Hippocampal formation (tissue), 2 donors: ENCODE results near the gene ETFBKMT.

Experiments
- DNase-seq, 2 donors: peaks; one replicate each; lab custom pipeline; 2025; lab: John Stamatoyannopoulos, UW

ETFBKMT gene, protein sequence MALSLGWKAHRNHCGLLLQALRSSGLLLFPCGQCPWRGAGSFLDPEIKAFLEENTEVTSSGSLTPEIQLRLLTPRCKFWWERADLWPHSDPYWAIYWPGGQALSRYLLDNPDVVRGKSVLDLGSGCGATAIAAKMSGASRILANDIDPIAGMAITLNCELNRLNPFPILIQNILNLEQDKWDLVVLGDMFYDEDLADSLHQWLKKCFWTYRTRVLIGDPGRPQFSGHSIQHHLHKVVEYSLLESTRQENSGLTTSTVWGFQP

DNA sequence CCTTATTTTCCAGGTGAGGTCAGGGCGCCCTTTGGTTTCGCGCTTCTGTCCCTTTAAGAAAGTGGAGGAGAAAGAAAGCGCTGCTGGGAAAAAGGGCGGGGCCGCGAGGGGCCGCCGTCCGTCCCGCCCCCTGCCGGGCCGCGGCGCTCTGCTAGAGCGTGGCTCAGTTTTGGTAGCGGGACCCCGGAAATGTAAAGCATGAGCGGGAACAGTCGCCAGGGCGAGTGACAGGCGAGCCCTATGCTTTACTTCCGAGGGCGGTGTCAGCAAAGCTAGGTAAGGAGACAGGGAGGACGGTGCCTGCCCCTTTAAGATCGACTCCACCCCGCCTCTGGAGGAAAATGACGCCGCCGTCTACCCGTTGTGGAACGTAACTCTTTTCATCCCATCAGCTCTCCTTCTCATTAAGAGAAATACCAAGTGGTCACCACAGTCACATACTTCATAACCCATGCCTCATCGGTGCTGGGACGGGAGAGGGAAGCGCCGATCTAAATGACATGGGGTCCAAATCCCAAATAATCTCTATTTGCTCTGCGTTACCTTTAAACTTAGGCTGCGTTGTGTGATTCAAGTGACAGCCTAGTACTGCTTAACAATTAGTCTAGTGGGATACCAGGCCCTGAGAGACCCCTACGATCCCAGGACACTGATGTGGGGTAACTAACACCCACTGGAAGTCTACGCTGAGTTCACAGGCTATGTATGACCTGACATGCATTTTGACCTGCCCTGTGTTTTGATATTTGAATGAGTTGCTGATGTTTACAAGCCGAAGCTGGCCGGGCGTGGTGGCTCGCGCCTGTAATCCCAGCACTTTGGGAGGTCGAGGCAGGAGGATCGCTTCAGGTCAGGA, at the start of gene ETFBKMT:
Gene ETFBKMT (plus strand): TSS at position 602 of the 856 bp plus-strand sequence. CDS start 2,266 bp downstream, outside the sequence.
- DNase-seq, result peak; percentile 95 to 97

DNA sequence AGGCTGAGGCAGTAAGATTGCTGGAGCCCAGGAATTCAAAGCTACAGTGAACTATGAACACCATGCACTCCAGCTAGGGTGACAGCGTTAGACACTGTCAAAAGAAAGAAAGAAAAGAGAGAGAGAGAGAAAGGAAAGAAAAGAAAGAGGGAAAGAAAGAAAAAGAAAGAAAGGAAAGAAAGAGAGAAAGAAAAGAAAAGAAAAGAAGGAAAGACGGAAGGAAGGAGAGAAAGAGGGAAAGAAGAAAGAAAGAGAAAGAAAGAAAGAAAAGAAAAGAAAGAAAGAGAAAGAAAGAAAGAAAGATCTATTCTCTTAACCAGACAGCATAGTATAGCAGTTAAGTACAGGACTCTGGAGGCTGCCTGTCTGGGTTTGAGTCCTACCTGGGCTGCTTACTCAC, 46.7 kb upstream of the ETFBKMT start:
- DNase-seq, result no peak

DNA sequence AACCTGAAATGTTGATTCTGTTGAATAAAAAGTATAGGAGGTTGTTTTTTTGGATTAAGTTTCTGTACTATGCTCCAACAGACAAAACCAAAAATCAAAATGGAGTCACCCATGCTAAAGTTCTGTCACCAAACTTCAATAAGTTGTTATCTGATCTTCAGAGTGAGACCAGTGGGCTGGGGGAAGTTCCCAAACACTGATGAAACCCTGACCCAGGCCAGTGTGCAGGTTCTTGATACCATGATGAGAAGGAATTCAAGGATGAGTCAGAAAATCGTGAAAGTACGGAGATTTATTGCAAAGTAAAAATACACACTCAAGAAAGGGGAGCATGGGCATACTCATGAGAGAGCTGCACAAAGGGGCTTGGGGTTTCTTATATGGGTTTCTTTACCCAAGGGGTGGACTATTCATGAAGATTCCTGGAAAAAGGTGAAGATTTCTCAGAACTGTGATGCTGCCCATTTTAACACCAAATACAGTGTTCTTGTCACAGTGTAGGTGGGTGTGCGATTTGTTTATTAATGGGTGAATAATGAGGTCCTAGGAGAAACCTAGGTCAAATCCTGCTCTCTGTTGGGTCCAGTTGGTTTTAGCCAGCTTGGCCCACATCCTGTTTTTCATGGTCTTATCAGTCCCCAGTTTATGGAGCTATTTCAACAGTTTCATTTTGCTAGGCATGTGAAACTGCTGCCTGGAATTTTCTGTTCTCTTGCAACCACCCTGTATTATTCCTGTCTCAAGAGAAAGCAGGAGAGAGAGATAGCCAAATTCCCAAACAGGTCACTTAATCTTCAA, 41.1 kb upstream of the ETFBKMT start:
- DNase-seq, result no peak

DNA sequence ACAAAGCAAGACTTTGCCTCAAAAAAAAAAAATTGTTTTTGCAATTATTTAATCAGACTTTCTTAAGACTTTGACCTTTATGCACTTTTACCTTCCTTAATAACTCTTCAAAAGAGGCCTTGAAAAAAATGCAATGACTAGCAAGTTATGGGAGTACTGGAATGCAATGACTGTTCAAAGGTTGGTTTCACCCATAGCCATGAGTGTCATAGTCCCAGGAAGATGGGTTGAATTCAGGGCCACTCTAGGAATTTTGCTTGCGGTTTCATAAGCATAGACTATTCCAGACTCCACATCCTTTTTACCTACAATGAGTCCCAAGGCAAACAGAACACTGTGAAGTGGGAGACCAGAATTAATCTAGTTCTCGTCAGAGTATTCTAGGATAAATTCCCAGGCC, 39.2 kb upstream of the ETFBKMT start:
- DNase-seq, result no peak

DNA sequence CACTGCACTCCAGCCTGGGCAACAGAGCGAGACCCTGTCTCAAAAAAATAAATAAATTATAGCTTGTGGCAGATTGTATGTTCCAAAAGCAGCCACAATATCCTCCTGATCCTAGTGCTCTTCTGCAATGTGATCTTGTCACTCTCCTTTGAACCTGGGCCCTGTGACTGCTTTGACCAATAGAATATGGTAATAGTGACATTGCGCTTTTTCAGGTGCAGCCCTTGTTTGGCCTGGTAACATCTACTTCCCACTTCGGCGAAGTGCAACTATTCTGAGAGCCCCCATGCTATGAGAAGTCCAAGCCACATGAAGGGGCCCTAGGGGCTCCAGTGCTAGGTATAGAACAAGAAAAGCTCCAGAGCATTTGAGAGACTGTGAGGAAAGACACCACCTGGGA, 37.5 kb upstream of the ETFBKMT start:
- DNase-seq, result no peak

DNA sequence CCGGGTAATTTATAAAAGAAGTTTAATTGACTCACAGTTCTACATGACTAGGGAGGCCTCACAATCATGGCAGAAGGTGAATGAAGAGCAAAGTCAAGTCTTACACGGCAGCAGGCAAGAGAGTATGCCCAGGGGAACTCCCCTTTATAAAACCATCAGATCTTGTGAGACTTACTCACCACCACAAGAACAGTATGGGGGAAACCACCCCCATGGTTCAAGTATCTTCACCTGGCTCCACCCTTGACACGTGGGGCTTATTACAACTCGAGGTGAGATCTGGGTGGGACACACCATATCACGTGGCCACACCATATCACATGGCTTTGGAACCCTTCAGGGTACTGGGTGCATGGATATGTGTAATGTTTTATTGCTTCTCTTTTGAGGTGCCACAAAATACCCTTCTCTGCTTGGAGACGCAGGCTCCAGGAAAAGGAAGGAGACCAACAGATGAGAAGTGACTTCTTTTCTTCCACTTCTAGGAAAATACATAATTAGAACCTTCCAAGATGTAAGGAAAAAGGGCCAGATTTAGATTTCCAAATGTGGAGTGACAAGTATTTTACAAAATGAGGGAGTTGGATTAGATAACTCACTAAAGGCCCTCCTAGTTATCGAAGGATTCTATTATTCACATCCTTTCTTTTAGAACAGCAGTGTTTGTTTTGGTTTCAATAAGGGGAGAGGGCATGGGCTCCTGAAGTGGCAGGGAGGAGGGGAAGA, 33.1 kb upstream of the ETFBKMT start:
- no peak for DNase-seq

DNA sequence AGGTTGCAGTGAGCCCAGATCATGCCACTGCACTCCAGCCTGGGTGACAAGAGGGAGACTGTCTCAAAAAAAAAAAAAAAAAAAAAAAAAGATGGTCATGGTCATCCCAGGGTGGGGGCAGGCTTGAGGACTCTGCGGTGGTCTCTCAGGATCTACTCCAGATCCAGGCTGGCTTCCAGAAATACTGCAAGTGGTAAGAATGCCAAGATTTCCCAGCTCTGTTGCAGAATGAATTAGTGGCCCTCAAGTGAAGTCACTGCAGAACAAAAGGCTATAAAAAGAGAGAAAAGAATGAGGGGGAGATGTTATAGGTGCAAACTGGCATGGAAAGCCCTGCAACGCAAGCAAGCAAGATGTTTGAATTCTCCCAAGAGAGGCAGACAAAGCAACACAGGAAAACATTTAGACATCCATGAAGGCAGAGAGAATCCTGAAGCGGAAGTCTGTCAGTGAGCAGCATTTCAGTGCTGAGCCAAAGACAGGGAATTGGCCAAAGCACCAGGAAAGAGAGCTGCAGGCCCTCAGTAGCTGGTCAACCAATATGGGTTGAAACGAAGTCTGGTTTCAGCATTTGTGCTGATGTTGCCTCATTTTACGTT, 31.9 kb upstream of the ETFBKMT start:
- DNase-seq, result no peak

DNA sequence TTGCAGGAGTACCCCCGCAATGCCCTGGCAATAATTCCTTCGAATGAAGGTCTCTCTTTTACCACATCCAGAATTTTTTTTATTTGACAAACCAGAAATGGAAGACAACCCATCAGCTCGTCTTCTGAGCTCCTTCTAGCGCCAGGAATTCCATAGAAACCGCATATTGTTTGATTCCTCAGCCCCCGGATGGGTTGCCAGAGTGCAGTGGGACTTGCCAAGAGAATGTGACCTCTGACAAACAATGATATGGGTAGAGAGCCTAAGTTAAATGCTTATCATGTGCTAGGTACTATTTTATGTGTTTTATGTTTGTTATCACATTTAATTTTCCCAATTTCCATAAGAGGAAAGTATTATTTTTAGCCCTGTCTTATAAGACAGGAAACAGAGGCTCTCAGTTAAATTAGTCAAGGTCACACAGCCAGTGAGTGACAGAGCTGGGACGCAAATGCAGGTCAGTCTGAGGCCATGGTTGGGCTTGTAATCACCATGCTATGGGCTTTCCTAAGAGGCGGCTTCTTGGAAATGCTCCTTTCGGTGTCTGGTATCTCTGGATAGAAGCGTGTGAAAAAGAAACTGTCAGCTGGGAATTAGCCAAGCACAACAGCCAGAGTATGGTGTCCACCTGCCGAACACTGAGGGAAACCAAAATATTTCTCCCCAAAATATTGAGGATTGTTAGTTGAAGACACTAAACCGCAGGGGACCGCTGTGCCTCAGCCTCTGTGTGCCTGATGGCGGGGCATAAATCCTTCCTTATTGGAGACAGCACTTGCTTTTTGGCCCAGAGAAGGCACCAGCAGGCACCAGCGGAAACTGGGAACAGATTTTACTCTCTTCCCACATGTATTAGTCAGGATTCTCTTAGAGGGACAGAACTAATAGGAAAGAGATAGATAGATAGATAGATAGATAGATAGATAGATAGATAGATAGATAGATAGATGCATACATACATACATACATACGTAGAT, 29.4 kb upstream of the ETFBKMT start:
- no peak for DNase-seq

DNA sequence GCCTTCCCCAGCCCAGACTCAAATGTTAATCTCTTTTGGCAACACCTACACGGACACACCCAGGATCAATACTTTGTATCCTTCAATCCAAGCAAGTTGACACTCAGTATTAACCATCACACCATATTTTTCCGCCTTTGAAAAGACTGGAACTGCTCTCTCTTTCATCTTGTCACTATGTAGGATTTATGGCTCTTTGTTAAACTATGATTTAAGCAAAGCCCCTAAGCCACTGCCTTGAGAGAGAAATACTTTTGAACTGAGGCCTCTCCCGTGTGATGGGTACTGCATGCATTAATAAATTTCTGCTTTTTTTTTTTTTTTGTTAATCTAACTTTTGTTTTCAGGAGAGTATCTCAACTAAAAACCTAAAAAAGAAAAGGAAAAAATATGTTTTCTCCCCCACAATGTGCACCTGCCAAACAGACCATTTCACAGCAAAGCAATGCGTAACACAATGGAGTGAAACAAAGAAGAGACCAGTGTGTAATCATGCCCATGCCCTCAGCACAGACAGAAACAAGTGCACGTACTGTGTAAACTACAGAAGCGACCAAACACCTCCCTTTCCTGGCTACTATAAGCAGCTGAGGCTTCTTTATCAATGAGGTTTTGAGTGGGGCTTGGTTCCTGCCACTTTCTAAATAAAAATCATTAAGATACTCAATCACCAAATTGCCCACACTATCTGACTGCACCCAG, 28.3 kb upstream of the ETFBKMT start:
- no peak for DNase-seq

DNA sequence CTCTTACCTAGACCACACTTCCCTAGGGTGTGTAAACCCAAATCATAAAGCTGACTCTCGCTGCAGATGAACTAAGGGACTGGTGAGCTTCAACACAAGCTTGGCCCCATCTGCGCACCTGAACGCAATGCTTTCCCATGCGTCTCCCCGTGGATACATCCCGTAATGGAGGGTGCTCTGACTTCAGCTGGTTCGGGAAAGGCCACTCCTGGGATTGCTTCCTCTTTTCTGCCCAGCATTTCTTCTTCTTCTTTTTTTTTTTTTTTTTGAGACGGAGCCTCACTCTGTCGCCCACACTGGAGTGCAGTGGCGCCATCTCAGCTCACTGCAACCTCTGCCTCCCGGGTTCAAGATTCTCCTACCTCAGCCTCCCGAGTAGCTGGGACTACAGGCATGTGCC, 27.7 kb upstream of the ETFBKMT start:
- no peak for DNase-seq

DNA sequence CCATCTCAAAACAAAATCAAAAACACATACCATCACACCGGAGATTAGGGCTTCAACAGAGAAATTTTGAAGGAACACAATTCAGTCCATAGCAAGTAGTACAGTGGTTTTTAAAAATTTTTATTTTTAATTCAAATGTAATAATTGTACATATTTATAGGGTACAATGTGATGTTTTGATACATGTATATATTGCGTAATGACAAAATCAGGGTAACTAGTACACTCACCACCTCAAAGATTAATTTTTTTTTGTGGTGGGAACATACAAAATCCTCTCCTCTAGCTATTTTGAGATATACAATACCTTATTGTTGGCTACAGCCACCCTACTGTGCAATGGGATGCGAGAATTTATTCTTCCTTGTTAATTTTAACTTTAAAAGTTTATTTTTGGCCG, 26.0 kb upstream of the ETFBKMT start:
- DNase-seq, result no peak

DNA sequence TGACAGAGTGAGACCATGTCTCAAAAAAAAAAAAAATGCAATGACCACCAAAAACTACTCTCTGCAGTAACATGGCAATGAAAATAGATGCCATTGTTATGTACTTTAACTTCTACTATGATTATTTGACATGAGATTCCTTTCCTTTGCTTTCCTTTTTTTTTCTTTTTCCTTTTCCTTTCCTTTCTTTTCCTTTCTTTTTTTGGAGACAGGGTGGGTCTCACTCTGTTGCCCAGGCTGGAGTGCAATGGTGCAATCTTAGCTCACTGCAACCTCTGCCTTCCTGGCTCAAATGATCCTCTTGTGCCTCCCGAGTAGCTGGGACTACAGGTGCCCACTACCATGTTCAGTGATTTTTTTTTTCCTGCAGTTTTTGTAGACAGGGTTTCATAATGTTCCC, 24.9 kb upstream of the ETFBKMT start:
- no peak for DNase-seq

DNA sequence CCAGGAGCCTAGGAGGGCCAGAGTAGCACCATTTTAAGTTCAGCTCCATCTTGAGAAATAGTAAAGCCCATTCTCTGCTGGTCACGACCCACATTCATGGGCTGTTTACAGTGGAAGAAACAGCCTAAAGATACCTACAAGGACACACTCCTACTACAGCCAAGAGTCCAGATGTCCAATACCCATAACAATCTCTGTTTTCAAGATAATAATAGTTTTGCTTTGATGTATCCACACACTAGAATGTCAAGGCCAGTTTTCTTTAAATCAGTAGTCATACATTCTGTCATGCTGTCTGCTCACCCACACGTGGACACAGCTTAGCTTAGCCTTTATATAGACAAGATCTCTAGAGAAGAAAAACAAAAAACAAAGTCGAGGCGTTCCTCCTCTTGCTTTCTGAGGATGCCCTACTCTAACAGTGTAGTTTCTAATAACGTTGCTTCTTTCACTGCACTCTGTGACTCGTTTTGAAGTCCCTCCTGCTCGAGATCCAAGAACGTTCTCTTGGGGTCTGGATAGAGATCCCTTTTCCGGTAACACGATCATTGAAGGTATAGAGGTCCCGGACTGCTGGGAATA, 17.9 kb upstream of the ETFBKMT start:
- no peak for DNase-seq

DNA sequence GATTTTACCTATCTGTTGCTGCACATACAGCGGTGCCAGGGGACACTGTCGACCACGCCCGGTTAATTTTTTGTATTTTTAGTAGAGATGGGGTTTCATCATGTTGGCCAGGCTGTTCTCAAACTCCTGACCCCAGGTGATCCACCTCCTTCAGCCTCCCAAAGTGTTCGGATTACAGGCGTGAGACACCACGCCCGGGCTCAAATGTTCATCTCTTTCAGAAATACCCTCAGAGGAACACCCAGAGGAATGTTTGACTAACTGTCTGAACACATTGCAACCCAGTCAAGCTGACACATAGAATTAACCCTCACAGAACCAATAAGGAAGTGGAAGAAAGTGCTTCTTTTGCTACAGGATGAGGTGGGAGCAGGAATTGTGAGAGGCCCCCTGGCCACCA, 15.0 kb upstream of the ETFBKMT start:
- DNase-seq, result no peak

DNA sequence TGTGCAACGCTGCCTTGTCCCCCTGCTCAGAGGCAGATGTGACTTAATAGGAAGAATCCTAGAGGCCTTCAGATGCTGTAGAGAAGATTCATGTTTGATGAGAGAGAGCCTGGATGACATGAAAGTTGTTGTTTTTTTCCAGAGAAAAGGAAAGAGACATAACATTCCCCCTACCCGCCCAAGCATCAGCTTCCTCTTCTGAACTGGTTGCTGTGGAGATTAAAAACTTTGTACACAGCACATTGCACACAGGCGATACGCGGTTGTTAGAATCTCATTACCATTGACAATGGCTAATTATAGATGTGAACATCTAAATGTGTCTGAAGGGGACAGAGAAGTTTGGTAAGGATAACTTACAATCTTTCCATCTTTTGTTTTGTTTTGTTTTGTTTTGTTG, 13.6 kb upstream of the ETFBKMT start:
- DNase-seq, result no peak

DNA sequence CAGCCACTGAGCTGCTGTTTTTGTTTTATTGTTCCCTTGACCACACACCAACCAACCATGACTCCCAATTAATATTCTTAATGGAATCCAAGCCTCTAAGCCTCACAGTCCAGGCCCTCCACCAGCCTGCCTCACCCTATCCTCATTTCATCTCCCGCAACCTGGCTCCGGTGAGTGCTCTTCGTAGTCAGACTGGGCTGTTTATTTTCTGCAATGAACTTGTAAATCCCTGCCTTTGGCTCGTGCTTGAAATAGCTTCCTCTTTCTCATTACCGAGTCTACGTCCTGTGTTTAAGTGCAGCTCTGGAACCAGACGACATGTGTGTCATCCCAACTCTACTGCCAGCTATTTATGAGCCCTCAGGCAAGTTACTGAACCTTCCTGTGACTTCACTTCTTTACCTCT, 12.4 kb upstream of the ETFBKMT start:
- DNase-seq, result no peak

DNA sequence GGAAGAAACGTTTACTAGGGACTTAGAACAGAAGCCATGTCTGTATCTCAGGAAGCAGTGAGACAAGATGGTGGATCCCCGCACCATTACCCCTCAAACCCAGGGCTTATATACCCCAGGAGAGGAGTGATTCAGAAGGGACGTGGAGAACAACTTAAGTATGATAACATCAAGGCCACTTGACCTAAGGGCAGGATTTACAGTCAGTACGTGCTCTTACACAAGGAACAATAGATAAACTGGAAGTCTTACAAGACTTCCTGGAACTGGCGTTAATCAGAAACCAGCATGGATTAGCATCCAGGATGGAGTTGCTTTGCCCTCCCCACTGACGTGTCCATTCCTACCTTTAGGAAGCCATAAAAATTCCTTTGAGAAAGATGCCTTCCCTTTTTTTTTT, 8.6 kb upstream of the ETFBKMT start:
- DNase-seq, result no peak

DNA sequence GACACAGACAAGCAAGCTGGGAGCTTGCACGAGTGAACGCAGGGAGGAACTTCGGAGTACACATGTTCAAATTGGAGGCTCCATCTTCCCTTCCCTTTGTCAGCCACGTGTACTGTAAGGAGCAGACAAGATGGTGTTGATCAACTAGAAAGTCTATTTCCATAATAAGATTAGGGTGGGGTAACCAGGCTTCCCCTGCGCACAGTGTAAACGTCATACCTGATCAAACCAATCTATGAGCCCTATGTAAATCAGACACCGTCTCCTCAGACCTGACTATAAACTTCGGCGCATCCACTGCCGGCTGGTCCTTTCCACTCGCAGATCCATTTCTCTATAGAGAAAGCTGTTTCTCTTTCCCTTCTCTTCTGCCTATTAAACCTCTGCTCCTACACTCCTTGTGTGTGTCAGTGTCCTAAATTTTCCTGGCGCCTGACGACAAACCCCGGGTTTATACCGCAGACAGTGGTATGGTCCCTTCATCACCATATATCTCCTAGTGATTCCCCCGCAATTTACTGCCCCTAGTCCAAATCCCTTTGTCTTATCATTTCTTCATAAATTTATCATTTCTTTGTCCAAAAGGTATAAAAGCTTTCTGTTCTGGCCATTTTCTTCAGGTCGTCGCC, 7.5 kb upstream of the ETFBKMT start:
- DNase-seq, result no peak

DNA sequence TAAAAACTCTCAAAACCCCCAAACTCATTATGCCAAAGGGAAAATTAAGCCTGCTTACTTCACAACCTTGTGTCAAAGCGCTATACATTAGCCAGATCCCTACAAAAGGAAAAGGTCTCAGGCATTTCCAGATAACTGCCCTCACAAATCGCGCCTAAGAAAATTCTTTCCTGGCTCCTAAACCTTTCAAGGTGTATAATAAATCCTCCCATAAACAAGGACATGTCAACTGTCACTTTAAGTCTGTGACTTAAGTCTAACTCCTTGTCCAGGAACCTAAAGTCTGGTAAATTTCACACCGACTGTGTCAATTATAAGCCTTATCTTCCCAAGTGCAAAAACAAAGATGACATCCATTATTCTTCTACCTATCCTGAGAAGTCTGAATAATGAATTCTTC, 4.3 kb upstream of the ETFBKMT start:
- DNase-seq, result no peak
